Measurements from ENCODE around the gene P3H4. TPM values are rescaled to one million over a fixed set of nuclear protein-coding genes. Genes with fewer than 3 reads are reported as not detected.
"Not testable (repeated sequence)": the region's sequence is repeated elsewhere in the genome, so short reads cannot be mapped to it uniquely, and the experiment has no call there.

P3H4 gene
- total RNA-seq, 2 experiments from 2014 or later, result 1.5 to 2.0 TPM

DNA sequence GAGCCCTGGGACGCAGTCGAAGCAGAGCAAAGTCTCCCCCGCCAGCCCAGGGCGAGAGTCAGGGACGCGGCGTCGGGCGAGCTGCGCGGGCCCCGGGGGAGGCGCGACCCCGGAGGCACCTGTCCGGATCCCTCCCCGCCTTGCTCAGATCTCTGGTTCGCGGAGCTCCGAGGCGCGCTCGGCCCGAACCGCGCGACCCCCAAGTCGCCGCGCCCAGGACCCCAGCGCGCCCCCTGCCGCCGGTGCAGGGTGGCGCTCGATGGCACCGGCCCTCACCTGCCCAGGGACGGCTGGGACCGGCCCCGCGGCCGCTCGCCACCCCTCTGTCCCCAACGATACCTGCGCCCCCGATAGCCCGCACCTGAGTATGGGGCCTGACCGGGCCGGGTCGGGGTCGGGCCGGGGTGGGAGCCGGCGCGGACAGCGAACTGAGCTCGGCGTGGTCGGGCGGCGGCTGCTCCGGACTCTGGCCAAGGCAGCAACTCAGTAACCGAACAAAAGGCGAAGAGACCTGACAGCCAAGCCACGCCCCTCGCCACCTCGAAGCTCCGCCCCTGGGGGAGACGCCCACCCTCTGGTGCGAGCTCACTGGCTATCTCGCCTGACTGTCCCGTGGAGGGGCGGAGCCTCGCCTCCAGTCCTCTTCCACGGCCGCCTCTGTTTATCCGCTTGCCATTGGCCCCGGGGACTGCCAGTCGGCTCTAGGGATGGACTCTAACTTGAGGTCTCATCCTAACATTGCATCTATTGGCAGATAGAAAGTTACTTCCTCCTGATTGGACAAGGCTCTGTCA is 25.3 kb downstream of the P3H4 start, which contains the start of gene JUP:
Gene JUP (minus strand): TSS at position 485 of the 794 bp plus-strand sequence. CDS start 14,857 bp downstream, outside the sequence.
- peak; percentile 99 for ATAC-seq
- Mint-ChIP-seq H3K9me3 (ENCODE audit: low read depth) (no peaks in the 10 kb centered on the region), H3K4me1 (peaks cover 17% of the 10 kb centered on the region), H3K36me3 (ENCODE audit: low read depth) (no peaks in the 10 kb centered on the region), H3K4me3 (peak within 1 kb of the TSS; percentile 44), H3K27me3 (peaks cover 22% of the 10 kb centered on the region), H3K27ac (no peak within 1 kb of the TSS)
- POLR2A ChIA-PET, result interaction anchor here (0.6 to 1.0 kb wide), 4 partner anchors 25 to 132 kb away, joined by 3 to 5 read pairs (median 3); partner anchors contain the start of genes EIF1 and P3H4
- DNase-seq, result peak; percentile 96
- intact Hi-C loops (cut with DNase I, micrococcal nuclease), result loop anchor here in 1 of 2 experiments (1.0 to 2.0 kb wide), 2 partner anchors 78 to 132 kb away; partner anchors contain the start of genes ACLY and KLHL11
- CTCF ChIA-PET, result interaction anchor here (0.6 to 2.1 kb wide), 10 partner anchors 9 to 323 kb away, joined by 3 to 13 read pairs (median 4); partner anchors contain the start of gene P3H4

DNA sequence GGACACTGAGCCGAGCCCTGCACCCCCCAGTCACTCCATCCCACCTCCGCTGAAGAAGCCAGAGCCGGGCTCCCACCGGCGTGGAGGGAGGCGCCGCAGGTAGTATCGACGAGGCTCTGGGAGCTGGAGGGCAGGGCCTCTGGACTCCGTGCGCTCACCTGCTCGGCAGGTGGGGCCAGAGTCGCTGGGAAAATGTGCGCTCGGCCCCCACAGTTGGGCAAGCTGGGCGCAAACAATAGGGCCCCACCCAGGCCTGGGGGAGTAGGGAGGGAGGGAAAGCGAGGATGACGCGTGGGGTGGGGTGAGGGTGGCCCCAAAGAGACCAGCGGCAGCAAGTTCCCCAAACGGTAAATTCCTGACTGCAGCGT is 25.9 kb downstream of the P3H4 start:
- POLR2A ChIA-PET, result interaction anchor here (0.9 to 1.0 kb wide), 2 partner anchors 98 to 109 kb away, joined by 3 to 5 read pairs; partner anchors contain the start of gene EIF1
- intact Hi-C loops (cut with DNase I, micrococcal nuclease), result loop anchor here in 1 of 2 experiments (2.0 kb wide), 1 partner anchor 79 kb away; the partner anchor contains the start of gene KLHL11
- Mint-ChIP-seq H3K36me3 (ENCODE audit: low read depth) (no peaks in the 10 kb centered on the region), H3K9me3 (ENCODE audit: low read depth) (no peaks in the 10 kb centered on the region), H3K27me3 (peaks cover 22% of the 10 kb centered on the region), H3K27ac (no peak overlapping the region), H3K4me3 (no peak overlapping the region), H3K4me1 (peaks cover 17% of the 10 kb centered on the region)
- CTCF ChIA-PET, result interaction anchor here (0.7 to 2.1 kb wide), 7 partner anchors 8 to 137 kb away, joined by 3 to 13 read pairs (median 3); partner anchors contain the start of gene P3H4
- DNase-seq (no peak), ATAC-seq (no peak)

DNA sequence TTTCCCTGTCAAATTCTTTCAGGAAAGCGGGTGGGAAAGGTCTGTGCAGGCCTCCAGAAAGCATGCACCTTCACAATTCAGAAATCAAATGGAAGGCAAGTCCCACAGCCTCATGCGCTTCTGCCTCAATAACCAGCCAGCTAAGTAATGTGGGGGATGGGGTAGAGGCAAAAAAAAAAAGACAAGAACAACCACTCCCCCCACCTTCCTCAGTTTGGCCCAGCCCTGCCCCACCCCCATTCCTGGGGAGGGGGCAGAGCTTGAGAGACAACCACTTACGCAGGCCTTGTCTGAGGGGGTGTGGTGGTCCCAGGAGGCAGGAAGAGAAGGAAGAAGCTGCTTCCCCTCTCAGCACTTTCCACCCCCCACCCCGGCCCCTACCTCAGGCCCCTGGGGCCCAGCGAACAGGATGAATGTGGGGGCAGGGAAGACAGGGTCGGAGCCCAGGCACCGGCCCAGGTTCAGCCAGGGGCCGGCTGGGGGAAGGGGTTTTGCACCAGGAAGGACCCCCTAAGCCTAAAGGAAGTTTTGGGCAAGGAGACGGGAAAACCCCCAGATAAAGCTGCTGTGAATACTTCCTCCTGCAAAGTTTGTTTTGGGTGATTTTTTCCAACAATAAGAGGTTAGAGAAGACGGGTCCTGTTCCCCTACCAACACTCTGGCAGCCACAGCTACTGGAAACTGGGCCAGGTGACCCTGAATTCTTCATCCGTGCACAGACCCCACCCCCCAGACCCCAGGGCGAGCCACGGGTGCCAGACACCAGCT is 26.5 kb downstream of the P3H4 start:
- intact Hi-C loops (cut with DNase I, micrococcal nuclease), result no loop called here
- H3K36me3 Mint-ChIP-seq (ENCODE audit: low read depth), result no peaks in the 10 kb centered on the region
- no peak for ATAC-seq
- H3K27ac Mint-ChIP-seq, result no peak overlapping the region
- peaks cover 18% of the 10 kb centered on the region for H3K27me3 Mint-ChIP-seq
- CTCF ChIA-PET, result interaction anchor here (0.6 to 2.1 kb wide), 5 partner anchors 15 to 137 kb away, joined by 3 to 6 read pairs (median 4); partner anchors contain the start of gene P3H4
- POLR2A ChIA-PET, result interaction anchor here (1.0 kb wide), 1 partner anchor 110 kb away, joined by 3 read pairs; no protein-coding TSS in a partner anchor
- H3K4me3 Mint-ChIP-seq, result no peak overlapping the region
- DNase-seq, result no peak
- peaks cover 17% of the 10 kb centered on the region for H3K4me1 Mint-ChIP-seq
- no peaks in the 10 kb centered on the region for H3K9me3 Mint-ChIP-seq (ENCODE audit: low read depth)

DNA sequence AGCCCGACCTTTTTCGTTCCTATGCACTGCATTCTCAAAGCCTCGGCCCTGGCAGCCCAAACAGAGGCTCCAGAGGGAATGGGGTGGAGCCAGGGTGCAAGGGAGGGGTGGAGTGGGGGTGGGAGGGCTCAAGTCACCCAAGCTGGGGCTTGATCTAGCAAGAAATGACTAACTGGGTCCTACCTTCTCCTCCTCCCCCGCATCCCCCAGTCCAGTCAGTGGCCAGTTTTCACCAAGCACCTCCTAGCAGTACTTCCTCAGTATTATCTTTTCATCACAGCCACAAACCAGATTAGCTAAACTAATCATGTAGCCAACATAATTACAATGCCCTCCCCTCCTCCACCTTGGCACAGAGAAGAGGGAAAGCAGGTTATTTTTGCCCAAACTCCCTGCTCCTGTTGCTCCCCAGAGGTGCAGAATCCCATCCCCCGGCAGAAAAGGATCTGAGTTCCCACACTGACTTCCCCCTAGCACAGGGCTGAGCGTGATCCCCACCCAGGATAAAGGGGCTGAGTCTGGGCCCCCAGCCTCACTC is 27.5 kb downstream of the P3H4 start:
- ATAC-seq (no peak), DNase-seq (no peak)
- Mint-ChIP-seq H3K9me3 (ENCODE audit: low read depth) (no peaks in the 10 kb centered on the region), H3K27ac (no peak overlapping the region), H3K27me3 (peaks cover 18% of the 10 kb centered on the region), H3K4me3 (no peak overlapping the region), H3K4me1 (peaks cover 17% of the 10 kb centered on the region), H3K36me3 (ENCODE audit: low read depth) (no peaks in the 10 kb centered on the region)
- intact Hi-C loops (cut with DNase I, micrococcal nuclease), result no loop called here
- ChIA-PET POLR2A (no interaction called here), CTCF (interaction anchor here (0.6 kb wide), 1 partner anchor 91 kb away, joined by 4 read pairs; no protein-coding TSS in a partner anchor)

- intact Hi-C loops (cut with DNase I, micrococcal nuclease), result no loop called here
- CTCF ChIA-PET, result interaction anchor here (0.6 kb wide), 1 partner anchor 72 kb away, joined by 5 read pairs; no protein-coding TSS in a partner anchor
- Mint-ChIP-seq H3K4me1 (peaks cover 3% of the 10 kb centered on the region), H3K27me3 (peaks cover 16% of the 10 kb centered on the region), H3K27ac (no peak overlapping the region), H3K4me3 (no peak overlapping the region), H3K36me3 (ENCODE audit: low read depth) (no peaks in the 10 kb centered on the region), H3K9me3 (ENCODE audit: low read depth) (no peaks in the 10 kb centered on the region)
- POLR2A ChIA-PET, result no interaction called here
- ATAC-seq (no peak), DNase-seq (no peak)
Observed at GRCh38 chr17:41782142-41782541, 29.6 kb downstream of the P3H4 start.

- intact Hi-C loops (cut with DNase I, micrococcal nuclease), result no loop called here
- Mint-ChIP-seq H3K4me3 (no peak overlapping the region), H3K4me1 (no peaks in the 10 kb centered on the region), H3K36me3 (ENCODE audit: low read depth) (no peaks in the 10 kb centered on the region), H3K27ac (no peak overlapping the region), H3K9me3 (ENCODE audit: low read depth) (no peaks in the 10 kb centered on the region), H3K27me3 (peaks cover 14% of the 10 kb centered on the region)
- DNase-seq (no peak), ATAC-seq (no peak)
- POLR2A ChIA-PET, result interaction anchor here (0.7 kb wide), 1 partner anchor 40 kb away, joined by 4 read pairs; no protein-coding TSS in a partner anchor
- CTCF ChIA-PET, result interaction anchor here (0.6 to 1.3 kb wide), 3 partner anchors 20 to 71 kb away, joined by 4 to 6 read pairs (median 5); no protein-coding TSS in a partner anchor
Observed at GRCh38 chr17:41781404-41782110, 30.2 kb downstream of the P3H4 start.

GRCh38 chr17:41779954-41780353 is 31.8 kb downstream of the P3H4 start:
- Mint-ChIP-seq H3K4me1 (no peaks in the 10 kb centered on the region), H3K27me3 (peaks cover 11% of the 10 kb centered on the region), H3K4me3 (no peak overlapping the region), H3K9me3 (ENCODE audit: low read depth) (no peaks in the 10 kb centered on the region), H3K36me3 (ENCODE audit: low read depth) (no peaks in the 10 kb centered on the region), H3K27ac (no peak overlapping the region)
- DNase-seq (no peak), ATAC-seq (no peak)
- intact Hi-C loops (cut with DNase I, micrococcal nuclease), result no loop called here
- ChIA-PET CTCF (interaction anchor here (0.7 kb wide), 1 partner anchor 54 kb away, joined by 3 read pairs; no protein-coding TSS in a partner anchor), POLR2A (no interaction called here)

GRCh38 chr17:41777574-41778188 is 34.1 kb downstream of the P3H4 start:
- POLR2A ChIA-PET, result no interaction called here
- intact Hi-C loops (cut with DNase I, micrococcal nuclease), result no loop called here
- Mint-ChIP-seq H3K9me3 (ENCODE audit: low read depth) (no peaks in the 10 kb centered on the region), H3K27ac (no peak overlapping the region), H3K36me3 (ENCODE audit: low read depth) (no peaks in the 10 kb centered on the region), H3K27me3 (no peaks in the 10 kb centered on the region), H3K4me1 (no peaks in the 10 kb centered on the region), H3K4me3 (no peak overlapping the region)
- DNase-seq (no peak), ATAC-seq (no peak)
- CTCF ChIA-PET, result interaction anchor here (0.8 to 2.0 kb wide), 2 partner anchors 9 to 82 kb away, joined by 3 to 13 read pairs; partner anchors contain the start of gene JUP

DNA sequence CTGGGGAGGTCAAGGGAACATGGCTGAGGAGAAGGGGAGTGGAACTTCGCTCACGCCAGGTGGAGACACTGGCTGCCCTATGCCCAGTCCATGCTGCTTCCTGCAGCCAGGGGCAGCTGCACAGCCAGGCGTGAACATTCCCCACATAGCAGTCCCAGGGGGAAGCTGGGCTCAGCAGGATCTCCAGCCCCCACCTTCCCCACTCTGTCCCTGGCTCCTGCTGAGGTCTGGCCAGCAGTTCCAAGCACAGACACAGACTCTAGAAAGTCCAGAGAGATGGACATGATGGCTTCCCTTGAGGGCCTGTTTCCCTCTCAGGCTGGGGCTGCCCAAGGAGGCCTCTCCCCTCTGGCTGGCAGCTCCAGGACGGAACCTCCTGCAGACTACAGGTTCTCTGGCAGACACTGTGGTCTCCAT is 34.6 kb downstream of the P3H4 start:
- ChIA-PET POLR2A (no interaction called here), CTCF (interaction anchor here (0.6 to 2.0 kb wide), 2 partner anchors 9 to 450 kb away, joined by 3 to 13 read pairs; partner anchors contain the start of gene JUP)
- ATAC-seq (no peak), DNase-seq (no peak)
- H3K4me3 Mint-ChIP-seq, result no peak overlapping the region
- no peaks in the 10 kb centered on the region for H3K9me3 Mint-ChIP-seq (ENCODE audit: low read depth)
- intact Hi-C loops (cut with DNase I, micrococcal nuclease), result no loop called here
- H3K27ac Mint-ChIP-seq, result no peak overlapping the region
- H3K4me1 Mint-ChIP-seq, result no peaks in the 10 kb centered on the region
- no peaks in the 10 kb centered on the region for H3K36me3 Mint-ChIP-seq (ENCODE audit: low read depth)
- H3K27me3 Mint-ChIP-seq, result no peaks in the 10 kb centered on the region

DNA sequence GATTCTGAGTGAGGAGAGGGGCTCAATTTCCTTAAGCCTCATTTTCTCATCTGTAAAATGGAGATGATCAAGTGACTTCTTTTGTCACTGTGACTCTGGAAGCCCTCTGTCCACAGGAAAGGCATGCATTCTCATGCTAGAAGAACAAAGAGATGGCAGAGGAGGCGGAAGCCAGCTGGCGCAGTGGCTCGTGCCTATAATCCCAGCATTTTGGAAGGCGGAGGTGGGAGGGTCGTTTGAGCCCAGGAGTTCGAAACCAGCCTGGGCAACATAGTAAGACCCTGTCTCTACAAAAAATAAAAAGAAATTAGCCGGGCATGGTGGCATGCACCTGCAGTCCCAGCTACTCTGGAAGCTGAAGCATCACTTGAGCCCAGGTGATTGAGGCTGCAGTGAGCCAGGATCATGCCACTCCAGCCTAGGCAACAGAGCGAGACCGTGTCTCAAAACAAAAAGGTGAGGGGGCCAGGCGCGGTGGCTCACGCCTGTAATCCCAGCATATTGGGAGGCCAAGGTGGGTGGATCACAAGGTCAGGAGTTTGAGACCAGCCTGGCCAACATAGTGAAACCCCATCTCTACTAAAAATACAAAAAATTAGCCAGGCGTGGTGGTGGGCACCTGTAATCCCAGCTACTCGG is 35.4 kb downstream of the P3H4 start:
- CTCF ChIA-PET, result interaction anchor here (0.6 kb wide), 1 partner anchor 89 kb away, joined by 3 read pairs; the partner anchor contains the start of gene KLHL11
- DNase-seq; H3K36me3 Mint-ChIP-seq (ENCODE audit: low read depth); H3K4me3 Mint-ChIP-seq; POLR2A ChIA-PET; H3K4me1 Mint-ChIP-seq; intact Hi-C loops (cut with DNase I, micrococcal nuclease); H3K9me3 Mint-ChIP-seq (ENCODE audit: low read depth); H3K27ac Mint-ChIP-seq; H3K27me3 Mint-ChIP-seq; ATAC-seq: not testable (repeated sequence)
